Stromal cell of bone marrow (primary cell): Measurements from ENCODE around the gene HPS4.
A peak's percentile ranks its signal among the peaks of the same experiment; 100 is the strongest.
"Not testable (repeated sequence)": the region's sequence is repeated elsewhere in the genome, so short reads cannot be mapped to it uniquely, and the experiment has no call there.

ENCODE experiments used
- DNase-seq: peaks from one replicate; pipeline ENCODE4 v3.0.0-alpha.2; 2012; ENCODE audit warnings: low read depth

Gene HPS4

DNA sequence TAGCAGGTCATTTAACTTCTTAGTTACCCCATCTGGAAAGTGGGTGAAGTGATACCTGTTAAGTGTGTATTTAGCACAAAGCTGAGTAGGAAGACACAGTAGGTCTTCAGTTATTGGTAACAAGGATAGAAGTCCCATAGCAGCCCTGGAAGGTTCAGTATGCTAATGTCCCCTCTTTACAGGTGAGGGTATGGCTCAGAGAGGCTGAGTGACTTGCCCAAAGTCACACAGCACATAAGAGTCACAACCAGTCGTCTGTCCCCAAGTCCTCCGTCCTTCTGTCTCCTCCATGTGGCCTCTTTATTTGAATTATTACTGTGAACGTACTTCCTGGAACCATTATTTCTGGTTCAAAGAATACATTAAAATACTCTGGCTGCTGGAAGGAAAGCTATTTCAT lies 44.0 kb downstream of the HPS4 start:
- no peak for DNase-seq

- not testable (repeated sequence) for DNase-seq
Measured at GRCh38 chr22:26438776-26439175, 44.8 kb downstream of the HPS4 start.

DNA sequence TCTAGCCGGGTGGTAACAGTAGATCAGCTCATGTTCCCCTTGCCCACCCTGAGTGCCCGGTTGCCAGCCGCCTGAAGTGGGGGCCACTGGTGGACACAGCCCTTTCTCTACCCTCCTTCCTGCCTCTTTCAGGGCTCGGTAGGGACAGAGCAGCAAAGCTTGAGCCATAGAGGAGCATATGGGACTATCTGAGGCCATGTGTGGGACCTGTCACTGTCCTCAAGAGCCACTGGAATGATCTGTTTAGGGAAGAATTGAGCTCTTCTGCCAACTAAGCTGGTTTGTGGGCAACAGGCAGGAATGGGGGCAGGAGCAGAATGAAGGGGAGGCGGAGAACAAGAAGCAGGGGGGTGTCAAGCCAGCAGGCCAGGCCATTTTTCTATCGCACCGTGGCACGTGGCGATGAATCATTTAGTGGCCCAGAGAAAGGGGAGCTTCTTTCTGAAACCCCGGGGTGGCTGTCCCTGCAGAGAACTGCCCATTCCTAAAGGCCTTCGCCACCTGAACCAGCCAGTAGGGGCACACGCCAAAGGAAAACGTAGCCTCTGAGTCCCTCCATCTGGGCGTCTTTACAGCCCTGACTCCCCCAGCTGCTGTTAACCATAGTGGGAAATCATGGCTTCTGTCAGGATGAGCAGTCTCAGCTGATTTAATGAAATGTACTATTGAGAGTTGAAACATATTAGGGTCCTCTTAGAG lies 45.7 kb downstream of the HPS4 start:
- no peak for DNase-seq

GRCh38 chr22:26436903-26437515 lies 46.6 kb downstream of the HPS4 start:
- no peak for DNase-seq

DNA sequence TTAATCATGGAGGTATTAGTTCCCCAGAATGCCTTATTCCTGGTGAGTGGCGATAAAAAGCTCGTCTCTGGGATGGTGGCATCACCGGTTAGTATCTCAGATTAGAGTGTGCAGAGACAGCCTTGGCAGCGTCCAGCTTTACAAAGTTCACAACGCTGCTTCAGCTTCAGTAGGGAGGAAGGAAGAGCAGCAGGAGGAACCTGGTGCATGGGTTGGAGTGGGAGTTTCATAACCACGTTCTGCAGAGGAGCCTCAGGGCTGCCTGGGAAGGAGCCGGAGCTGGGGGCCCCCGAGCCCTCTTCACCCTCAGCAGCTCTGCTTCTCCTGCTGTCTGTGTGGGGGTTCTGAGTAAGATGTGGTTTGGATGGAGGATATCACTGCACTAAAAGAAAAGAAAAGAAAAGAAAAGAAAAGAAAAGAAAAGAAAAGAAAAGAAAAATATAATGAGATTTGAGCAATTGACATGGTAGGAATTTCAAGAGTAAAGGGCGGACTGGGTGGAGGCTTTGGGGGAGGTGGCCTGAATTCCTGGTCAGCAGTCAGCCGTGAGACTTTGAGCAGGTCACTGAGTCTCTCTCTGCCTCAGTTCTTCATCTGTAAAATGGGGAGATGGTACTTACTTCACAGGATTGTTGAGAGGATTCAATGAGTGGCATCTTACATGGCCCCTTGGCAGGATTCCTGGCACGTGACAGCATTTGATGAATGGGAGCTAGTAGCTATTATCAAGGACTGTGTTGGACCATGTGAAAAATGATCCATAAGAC lies 48.1 kb downstream of the HPS4 start:
- no peak for DNase-seq

DNA sequence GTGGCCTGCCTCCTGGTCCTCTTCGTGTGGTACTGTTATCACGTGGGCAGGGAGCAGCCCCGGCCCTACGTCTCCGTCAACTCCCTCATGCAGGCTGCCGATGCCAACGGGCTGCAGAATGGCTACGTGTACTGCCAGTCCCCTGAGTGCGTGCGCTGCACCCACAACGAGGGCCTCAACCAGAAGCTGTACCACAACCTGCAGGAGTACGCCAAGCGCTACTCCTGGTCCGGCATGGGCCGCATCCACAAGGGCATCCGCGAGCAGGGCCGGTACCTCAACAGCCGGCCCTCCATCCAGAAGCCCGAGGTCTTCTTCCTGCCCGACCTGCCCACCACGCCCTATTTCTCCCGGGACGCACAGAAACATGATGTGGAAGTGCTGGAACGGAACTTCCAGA lies 49.8 kb downstream of the HPS4 start:
- DNase-seq = no peak

DNA sequence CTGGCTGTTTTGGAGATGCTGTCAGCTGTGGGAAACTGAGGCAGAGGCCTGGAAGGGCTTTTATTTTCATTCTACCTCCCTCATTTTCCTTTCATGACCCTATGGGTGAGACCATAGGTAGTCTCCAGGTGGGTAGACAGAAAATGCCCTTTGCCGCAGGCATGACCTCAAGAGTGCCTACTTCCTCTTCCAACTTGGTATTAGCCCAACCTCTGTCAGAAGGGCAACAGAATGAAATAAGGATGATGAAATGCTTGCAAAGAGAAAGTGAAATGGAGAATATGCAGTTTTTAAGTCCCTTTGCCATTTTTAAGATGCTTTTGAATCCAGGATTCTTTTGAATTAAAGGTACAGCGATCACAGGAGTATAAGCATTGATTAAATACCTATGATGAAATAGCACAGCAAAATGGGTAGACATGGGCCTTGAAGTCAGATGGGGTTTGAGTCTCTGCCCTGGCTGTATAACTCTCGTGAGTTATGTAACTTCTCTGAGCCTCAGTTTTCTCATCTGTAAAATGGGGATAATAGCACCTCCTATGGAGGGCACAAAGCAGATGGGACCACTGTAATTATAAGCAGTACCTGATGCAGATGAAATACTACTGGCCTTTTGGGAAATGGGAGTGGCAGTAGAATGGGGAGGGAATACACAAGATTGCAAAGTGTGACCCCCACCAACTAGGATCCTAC lies 50.8 kb downstream of the HPS4 start:
- DNase-seq = no peak

GRCh38 chr22:26431261-26431995 lies 52.2 kb downstream of the HPS4 start:
- DNase-seq = no peak

DNA sequence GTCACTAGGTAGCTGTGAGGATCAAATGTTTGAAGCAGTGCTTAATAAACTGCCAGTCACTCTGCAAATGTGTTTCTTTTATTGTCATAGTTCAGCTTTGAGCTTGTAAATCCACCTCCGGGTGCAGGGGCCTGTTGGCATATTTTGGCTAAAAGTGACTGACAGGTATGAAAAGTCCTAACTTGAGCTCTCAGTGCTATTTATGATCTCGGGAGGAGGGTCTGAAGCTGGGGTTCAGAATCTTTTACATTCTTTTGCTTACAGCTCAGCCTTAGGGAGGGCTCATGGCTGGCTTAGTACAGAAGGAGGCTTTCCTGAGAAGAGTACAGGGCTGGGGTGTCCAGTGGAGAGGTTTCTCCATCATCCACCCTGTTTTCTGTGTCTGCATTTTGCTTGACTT lies 53.0 kb downstream of the HPS4 start:
- DNase-seq = no peak

DNA sequence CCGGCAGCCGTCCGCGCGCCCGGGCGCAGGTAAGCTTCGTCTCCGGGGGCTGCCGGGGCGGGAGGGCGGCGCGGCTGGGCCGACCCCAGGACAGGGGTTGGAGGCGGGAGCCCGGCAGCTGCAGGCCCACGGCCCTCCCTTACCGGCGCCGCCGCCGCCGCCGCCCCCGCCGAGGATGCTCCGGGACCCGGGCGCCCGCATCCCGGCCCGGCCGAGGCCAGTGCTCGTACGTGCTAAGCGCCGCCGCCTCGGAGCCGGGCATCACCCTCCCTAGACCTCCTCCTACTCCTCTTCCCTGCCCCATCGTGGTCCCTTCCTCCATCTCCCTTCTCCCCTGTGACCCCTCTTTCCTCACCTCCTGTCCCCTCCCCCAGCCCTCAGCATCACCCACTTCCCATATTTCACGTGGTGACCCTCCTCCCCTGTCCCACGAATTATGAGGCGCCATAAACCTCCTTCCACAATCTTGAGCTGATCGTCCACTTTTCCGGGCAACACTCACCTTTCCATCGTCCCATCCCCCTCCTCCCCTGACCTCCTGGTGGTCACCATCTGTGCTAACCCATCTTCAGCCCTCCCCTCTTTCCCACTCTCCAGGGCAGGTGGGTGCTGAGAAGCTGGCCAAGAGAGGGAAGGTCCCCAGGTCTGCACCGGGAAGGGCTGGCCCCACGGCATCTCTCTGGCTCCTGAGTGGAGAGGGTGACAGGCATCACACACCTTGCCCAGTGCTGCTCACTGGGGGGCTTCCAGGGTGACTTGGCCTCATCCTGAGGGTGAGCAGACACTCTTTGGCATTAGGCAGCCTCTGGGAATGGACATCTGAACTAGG lies 53.9 kb downstream of the HPS4 start:
- no peak for DNase-seq

GRCh38 chr22:26428515-26429457 lies 54.8 kb downstream of the HPS4 start, which contains the start of gene ASPHD2:
TSS of gene ASPHD2 (plus strand) at chr22:26429260. CDS start at chr22:26433616, 4,356 bp downstream.
- DNase-seq = peak; percentile 54

DNA sequence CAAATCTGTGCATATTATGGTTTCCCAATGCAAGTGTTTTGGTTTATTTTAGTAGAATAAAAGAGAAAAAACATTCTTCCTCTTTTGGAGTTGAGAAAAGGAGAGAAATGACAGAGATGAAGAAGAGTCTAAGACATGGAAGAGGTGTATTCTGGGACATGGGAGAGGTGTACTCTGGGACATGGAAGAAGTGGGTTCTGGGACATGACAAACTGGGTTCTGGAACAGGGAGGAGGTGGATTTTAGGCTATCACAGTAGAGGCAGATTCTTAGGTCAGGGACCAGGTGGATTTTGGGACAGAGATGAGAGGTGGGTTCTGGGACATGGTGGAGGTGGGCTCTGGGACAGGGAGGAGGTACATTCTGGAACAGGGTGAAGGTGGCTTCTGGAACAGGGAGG lies 56.7 kb downstream of the HPS4 start:
- DNase-seq = no peak

GRCh38 chr22:26418620-26419019 lies 65.0 kb downstream of the HPS4 start:
- no peak for DNase-seq

- DNase-seq = no peak
Measured at GRCh38 chr22:26417406-26417805, 66.2 kb downstream of the HPS4 start.

GRCh38 chr22:26416670-26417276 lies 66.8 kb downstream of the HPS4 start:
- peak; percentile 34 for DNase-seq

DNA sequence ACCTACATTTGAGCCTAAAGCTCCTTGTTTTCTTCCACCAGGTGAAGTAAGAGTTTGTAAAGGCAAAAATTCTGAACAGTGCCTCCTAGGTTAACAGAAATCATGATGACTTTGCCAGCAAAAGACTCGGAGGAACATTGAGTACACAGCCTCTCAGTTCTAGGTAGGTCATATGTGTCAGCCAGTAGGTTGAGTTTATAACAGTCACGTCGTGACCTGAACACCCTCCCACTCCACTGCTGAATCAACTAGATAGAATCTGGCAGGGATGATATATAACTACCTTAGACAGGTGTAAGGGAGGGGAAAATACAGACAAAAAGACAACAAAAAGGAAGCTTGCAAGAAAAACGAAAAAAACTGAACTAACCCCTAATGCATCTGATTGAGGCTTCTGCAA lies 67.3 kb downstream of the HPS4 start:
- no peak for DNase-seq

- no peak for DNase-seq
Measured at GRCh38 chr22:26414347-26414746, 69.2 kb downstream of the HPS4 start.

DNA sequence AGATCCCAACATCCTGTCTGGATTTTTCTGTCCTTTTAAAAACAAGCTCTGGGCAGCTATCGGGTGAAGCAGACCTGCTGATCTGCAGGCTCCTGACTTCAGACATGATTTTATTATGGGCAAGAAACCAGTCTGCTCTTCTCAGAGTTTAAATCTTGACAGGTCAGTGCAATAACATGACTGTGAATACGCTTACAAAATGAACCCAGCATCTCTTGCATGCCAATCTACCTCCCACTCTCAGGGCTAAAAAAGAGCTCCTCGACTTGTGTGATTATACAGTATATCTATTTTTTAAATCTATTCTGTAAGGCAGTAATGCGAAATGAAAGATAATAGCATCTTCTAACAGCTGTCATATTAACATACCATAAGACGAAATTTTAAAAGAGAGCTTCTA lies 73.2 kb downstream of the HPS4 start:
- no peak for DNase-seq

- DNase-seq = no peak
Measured at GRCh38 chr22:26409719-26410335, 73.8 kb downstream of the HPS4 start.
